Neutrophil (primary cell): ENCODE results near the gene CIITA.
"Not testable (repeated sequence)": the region's sequence is repeated elsewhere in the genome, so short reads cannot be mapped to it uniquely, and the experiment has no call there.

Source experiments
- H3K27ac ChIP-seq: fragments of 200-600 bp; sonication (generic); 2 replicates; pipeline ENCODE4 v1.5.1; 2016; ENCODE audit warnings: mild to moderate bottlenecking, moderate library complexity
- H3K27me3 ChIP-seq: fragments of 200-600 bp; sonication (generic); 2 replicates; pipeline ENCODE4 v1.6.0; 2016; ENCODE audit warnings: mild to moderate bottlenecking
- H3K36me3 ChIP-seq: fragments of 200-600 bp; sonication (generic); 2 replicates; pipeline ENCODE4 v1.5.1; 2017
- H3K4me1 ChIP-seq, 2 experiments: fragments of 200-600 bp in 1 of 2; sonication (generic) in 1 of 2; 1 replicate in 1 of 2; 2 replicates in 1 of 2; pipeline versions ENCODE4 v1.5.1 to v1.6.1; 2013 to 2016; ENCODE audit warnings: low read depth in 1 of 2, low read length in 1 of 2, mild to moderate bottlenecking in 1 of 2, moderate library complexity in 1 of 2; ENCODE audit not compliant: control insufficient read depth in 1 of 2, insufficient read depth in 1 of 2
- H3K4me3 ChIP-seq, 2 experiments: fragments of 200-600 bp in 1 of 2; sonication (generic) in 1 of 2; 1 replicate in 1 of 2; 2 replicates in 1 of 2; pipeline ENCODE4 v1.5.1; 2013 to 2016; ENCODE audit warnings: low read depth in 1 of 2, low read length in 1 of 2, mild to moderate bottlenecking in 1 of 2, moderate library complexity in 1 of 2
- H3K9me3 ChIP-seq: fragments of 200-600 bp; sonication (generic); 2 replicates; pipeline ENCODE4 v1.5.1; 2016
- TF ChIP-seq, protein P1 (sequence below): fragments of 200-600 bp; sonication (generic); IDR thresholded peaks from 2 replicates; pipeline ENCODE4 v1.5.1; 2016; ENCODE audit warnings: antibody characterized with exemption

CIITA gene

DNA sequence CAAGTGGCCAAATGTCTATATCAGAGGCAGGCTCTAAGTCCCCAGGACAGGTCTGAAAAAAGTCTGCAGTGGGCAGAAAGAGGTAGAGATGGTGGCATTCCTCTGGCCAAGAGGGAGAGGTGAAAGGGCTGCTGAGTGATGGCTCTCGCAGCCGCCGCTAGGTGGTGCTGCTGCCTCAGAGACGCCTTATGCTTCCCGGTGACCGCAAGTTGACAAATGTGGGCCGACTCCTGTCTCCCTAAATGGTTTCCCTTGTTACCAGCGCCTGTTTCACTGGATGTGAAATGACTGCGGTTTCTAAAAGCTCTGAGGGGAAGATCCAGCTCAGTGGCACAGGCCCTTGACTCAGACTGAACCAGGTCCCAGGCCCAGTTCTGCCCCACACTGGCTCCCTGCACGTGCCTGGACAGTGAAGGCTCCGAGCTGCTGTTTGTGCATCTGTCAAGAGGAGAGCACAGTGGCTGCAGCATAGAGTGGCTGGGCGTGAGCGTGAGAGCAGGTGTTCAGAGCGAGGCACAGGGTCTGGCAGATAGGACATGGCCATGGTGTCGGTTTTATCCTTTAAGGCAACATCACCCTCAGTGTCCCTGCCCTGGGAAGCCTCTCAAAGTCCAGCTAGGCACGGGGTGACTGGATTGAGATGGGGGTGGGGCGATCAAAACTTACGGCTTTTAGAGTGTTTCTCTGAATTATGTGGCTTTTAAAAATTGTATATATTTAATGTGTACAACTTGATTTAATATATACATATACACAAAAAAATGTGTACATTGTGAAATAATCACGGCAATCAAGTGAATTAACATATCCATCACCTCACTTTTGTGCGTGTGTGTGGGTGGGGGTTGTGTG lies 87.3 kb downstream of the CIITA start:
- no peaks in the 10 kb centered on the region for H3K9me3 ChIP-seq
- no peaks in the 10 kb centered on the region for H3K27me3 ChIP-seq
- TF ChIP-seq, protein P1, sequence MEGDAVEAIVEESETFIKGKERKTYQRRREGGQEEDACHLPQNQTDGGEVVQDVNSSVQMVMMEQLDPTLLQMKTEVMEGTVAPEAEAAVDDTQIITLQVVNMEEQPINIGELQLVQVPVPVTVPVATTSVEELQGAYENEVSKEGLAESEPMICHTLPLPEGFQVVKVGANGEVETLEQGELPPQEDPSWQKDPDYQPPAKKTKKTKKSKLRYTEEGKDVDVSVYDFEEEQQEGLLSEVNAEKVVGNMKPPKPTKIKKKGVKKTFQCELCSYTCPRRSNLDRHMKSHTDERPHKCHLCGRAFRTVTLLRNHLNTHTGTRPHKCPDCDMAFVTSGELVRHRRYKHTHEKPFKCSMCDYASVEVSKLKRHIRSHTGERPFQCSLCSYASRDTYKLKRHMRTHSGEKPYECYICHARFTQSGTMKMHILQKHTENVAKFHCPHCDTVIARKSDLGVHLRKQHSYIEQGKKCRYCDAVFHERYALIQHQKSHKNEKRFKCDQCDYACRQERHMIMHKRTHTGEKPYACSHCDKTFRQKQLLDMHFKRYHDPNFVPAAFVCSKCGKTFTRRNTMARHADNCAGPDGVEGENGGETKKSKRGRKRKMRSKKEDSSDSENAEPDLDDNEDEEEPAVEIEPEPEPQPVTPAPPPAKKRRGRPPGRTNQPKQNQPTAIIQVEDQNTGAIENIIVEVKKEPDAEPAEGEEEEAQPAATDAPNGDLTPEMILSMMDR = peak; percentile 89
- H3K4me3 ChIP-seq = no peak overlapping the region
- peaks cover 52% of the 10 kb centered on the region for H3K36me3 ChIP-seq
- no peak overlapping the region for H3K27ac ChIP-seq
- H3K4me1 ChIP-seq = peaks cover 10% of the 10 kb centered on the region in 2 experiments

DNA sequence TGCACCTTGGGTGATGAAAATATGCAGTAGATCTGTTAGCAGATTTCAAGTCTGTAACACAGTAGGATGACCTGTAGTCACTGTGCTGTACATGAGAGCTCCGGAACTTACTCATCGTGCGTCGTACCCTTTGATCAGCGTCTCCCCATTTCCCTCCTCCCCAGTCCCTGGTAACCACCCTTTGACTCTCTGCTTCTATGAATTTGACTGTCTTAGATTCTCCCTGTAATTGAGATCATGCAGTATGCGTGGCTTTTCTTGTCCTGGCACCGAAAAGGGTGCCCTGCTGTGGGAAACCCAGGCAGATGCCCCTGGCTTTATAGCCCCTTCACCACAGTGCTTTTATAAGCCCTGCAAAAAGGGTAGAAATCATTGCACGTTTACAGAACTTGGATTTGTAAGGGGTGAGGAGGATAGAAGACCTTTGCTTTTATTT lies 87.9 kb downstream of the CIITA start:
- H3K27me3 ChIP-seq = no peaks in the 10 kb centered on the region
- H3K9me3 ChIP-seq = no peaks in the 10 kb centered on the region
- peaks cover 16% of the 10 kb centered on the region in 2 experiments for H3K4me1 ChIP-seq
- no peak overlapping the region for H3K27ac ChIP-seq
- TF ChIP-seq, protein P1 = no peak
- no peak overlapping the region for H3K4me3 ChIP-seq
- peaks cover 52% of the 10 kb centered on the region for H3K36me3 ChIP-seq

DNA sequence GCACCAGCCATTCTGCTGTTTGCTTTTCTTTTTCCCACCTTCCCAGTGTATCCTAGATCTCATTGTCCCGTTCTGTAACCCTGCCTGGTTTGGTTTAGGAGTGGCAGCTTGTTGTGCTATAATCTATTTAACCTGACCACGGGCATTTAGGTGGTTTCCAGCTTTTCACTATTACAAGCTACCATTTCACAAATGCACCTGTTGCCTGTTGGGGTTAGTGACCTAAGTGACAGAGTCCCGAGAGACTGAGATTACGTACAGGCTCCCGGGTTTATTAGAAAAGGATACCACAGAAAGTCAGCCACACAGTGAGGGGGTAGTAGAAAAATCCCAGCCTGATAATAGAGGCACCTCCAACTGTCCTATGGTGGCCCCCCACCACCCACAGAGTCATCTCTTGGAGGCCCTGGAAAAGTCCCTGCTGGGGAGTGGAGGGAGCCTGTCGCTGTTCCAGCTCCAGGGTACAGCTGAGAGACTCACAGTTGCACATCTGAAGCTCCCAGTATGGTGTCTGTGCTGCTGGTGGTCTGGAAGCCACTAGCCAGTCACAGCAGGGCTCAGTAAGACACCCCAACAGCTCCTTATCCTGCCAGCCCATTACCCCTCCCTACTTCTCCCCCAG lies 88.5 kb downstream of the CIITA start:
- Histone ChIP-seq H3K36me3 (peaks cover 47% of the 10 kb centered on the region), H3K27ac (no peak overlapping the region), H3K4me1 (peaks cover 17 to 18% of the 10 kb centered on the region in 2 experiments), H3K4me3 (no peak overlapping the region), H3K9me3 (no peaks in the 10 kb centered on the region), H3K27me3 (no peaks in the 10 kb centered on the region)
- TF ChIP-seq, protein P1 = no peak

DNA sequence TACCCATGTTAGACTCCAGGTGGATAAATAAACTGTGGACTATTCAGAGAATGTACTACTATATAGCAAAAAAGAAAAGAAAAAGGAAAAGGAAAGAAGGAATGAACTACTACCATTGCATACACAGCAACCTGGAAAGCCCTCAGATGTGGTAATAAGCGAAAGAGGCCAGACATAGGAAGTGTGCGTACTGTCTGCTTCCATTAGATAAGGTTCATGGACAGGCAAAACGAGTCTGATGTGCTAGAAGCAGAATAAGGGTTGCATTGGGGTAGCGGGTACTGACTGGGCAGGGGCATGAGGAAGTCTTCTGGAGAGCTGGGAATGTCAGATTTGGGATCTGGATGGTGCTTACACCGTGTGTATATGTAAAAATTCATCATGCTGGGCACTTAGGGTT lies 89.1 kb downstream of the CIITA start:
- Histone ChIP-seq H3K36me3 (peaks cover 45% of the 10 kb centered on the region), H3K27ac (no peak overlapping the region), H3K9me3 (no peaks in the 10 kb centered on the region), H3K27me3 (no peaks in the 10 kb centered on the region), H3K4me3 (no peak overlapping the region), H3K4me1 (peaks cover 17 to 18% of the 10 kb centered on the region in 2 experiments)
- TF ChIP-seq, protein P1 = no peak

DNA sequence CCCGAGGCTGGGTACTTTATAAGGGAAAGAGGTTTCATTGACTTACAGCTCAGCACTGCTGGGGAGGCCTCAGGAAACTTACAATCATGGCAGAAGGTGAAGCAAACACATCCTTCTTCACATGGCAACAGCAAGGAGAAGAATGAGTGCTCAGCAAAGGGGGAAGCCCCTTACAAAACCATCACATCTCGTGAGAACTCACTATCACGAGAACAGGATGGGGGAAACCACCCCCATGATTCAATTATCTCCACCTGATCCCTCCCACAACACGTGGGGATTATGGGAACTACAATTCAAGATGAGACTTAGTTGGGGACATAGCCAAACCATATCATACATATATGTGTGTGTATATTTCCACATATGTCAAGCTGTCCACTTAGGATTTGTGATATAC lies 89.6 kb downstream of the CIITA start:
- Histone ChIP-seq H3K4me1 (peaks cover 17 to 18% of the 10 kb centered on the region in 2 experiments), H3K36me3 (peaks cover 43% of the 10 kb centered on the region)
- H3K4me3 ChIP-seq, H3K27me3 ChIP-seq, H3K9me3 ChIP-seq, H3K27ac ChIP-seq: not testable (repeated sequence)

DNA sequence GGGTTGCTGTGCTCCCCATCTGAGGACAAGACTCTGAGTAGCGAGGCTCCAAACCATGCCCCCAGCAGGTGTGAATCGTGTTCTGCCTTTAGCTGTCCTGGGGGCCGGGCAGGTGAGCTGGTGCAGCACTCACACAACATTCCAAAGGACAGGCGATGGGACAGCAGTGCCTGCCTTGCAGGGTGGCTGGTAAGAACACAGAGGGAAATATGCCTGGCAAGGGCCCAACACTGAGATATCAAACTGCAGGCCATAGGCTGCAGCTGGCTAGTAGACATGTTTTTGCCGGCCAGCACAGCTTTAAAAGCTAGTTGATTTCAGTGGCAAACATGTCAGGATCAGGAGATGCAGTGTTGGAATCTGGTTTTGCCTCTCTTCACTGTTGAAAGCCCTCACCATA lies 91.0 kb downstream of the CIITA start:
- H3K4me1 ChIP-seq = peaks cover 17 to 18% of the 10 kb centered on the region in 2 experiments
- H3K4me3 ChIP-seq = no peak overlapping the region
- H3K27ac ChIP-seq = no peak overlapping the region
- H3K9me3 ChIP-seq = no peaks in the 10 kb centered on the region
- H3K27me3 ChIP-seq = no peaks in the 10 kb centered on the region
- TF ChIP-seq, protein P1 = no peak
- H3K36me3 ChIP-seq = peaks cover 45% of the 10 kb centered on the region
